GM21528 (cell line): ENCODE measurements around the gene EXOC5.

Source experiments
- ATAC-seq: cut with Tn5 transposase; IDR thresholded peaks from one replicate; pipeline ENCODE4 v1.9.1; 2021; ENCODE audit warnings: mild to moderate bottlenecking, moderate library complexity; ENCODE audit not compliant: unreplicated experiment, low FRiP score

Gene EXOC5

GRCh38 chr14:57268161-57269069 lies at the start of gene EXOC5, which contains the start of gene AP5M1:
TSS of gene EXOC5 (minus strand) at chr14:57268905. CDS start at chr14:57268648, 257 bp downstream.
TSS of gene AP5M1 (plus strand) at chr14:57268971. CDS start at chr14:57269315, 344 bp downstream.
- peak; percentile 94 for ATAC-seq

- ATAC-seq: no peak
Measured at GRCh38 chr14:57317248-57317833, 48.6 kb upstream of the EXOC5 start.

- ATAC-seq: no peak
Measured at GRCh38 chr14:57314396-57315089, 45.8 kb upstream of the EXOC5 start.

- no peak for ATAC-seq
Measured at GRCh38 chr14:57302883-57303282, 34.2 kb upstream of the EXOC5 start.

- no peak for ATAC-seq
Measured at GRCh38 chr14:57299511-57299910, 30.8 kb upstream of the EXOC5 start.

GRCh38 chr14:57297852-57298251 lies 29.1 kb upstream of the EXOC5 start:
- no peak for ATAC-seq

GRCh38 chr14:57295239-57295638 lies 26.5 kb upstream of the EXOC5 start:
- ATAC-seq: no peak

- no peak for ATAC-seq
Measured at GRCh38 chr14:57293866-57294837, 25.4 kb upstream of the EXOC5 start.

- ATAC-seq: no peak
Measured at GRCh38 chr14:57291692-57292647, 23.3 kb upstream of the EXOC5 start.

- ATAC-seq: no peak
Measured at GRCh38 chr14:57290751-57291150, 22.0 kb upstream of the EXOC5 start.

- no peak for ATAC-seq
Measured at GRCh38 chr14:57287745-57288144, 19.0 kb upstream of the EXOC5 start.

GRCh38 chr14:57277062-57277461 lies 8.4 kb upstream of the EXOC5 start:
- no peak for ATAC-seq

- no peak for ATAC-seq
Measured at GRCh38 chr14:57275023-57275664, 6.4 kb upstream of the EXOC5 start.

- ATAC-seq: no peak
Measured at GRCh38 chr14:57274551-57274950, 5.8 kb upstream of the EXOC5 start.

- no peak for ATAC-seq
Measured at GRCh38 chr14:57273236-57273635, 4.5 kb upstream of the EXOC5 start.

GRCh38 chr14:57266065-57266464 lies 2.6 kb downstream of the EXOC5 start:
- ATAC-seq: no peak

- no peak for ATAC-seq
Measured at GRCh38 chr14:57262117-57262516, 6.6 kb downstream of the EXOC5 start.

GRCh38 chr14:57261604-57262003 lies 7.1 kb downstream of the EXOC5 start:
- no peak for ATAC-seq
